22Rv1 (cell line): ENCODE measurements around the gene SPINT1.

Experiments
- CTCF ChIP-seq: fragments of 450-650 bp; IDR thresholded peaks from 2 replicates; pipeline ENCODE4 v1.5.1; 2017; ENCODE audit warnings: mild to moderate bottlenecking
- ZFX ChIP-seq: fragments of 450-650 bp; IDR thresholded peaks from 2 replicates; pipeline ENCODE4 v1.6.1; 2017; ENCODE audit warnings: antibody characterized with exemption, borderline replicate concordance

GRCh38 chr15:40815042-40815698 lies 28.7 kb upstream of the SPINT1 start:
- TF ChIP-seq CTCF, result no peak
- no peak for TF ChIP-seq ZFX
